Neural cell (in vitro differentiated cells): Measurements from ENCODE around the gene HPS1. TPM values are rescaled to one million over a fixed set of nuclear protein-coding genes. Genes with fewer than 3 reads are reported as not detected.

ENCODE experiments used
- H2AFZ ChIP-seq: fragments of 200-600, 300-800 bp; sonication (generic), shearing (Covaris generic); 2 replicates; pipeline ENCODE4 v1.6.0; 2014; ENCODE audit warnings: low read depth, mild to moderate bottlenecking, antibody characterized with exemption, low read length, moderate library complexity
- H3F3A ChIP-seq: fragments of 200-600 bp; shearing (Covaris generic); 2 replicates; pipeline ENCODE4 v1.6.1; 2016; ENCODE audit warnings: mild to moderate bottlenecking, moderate library complexity, mixed read lengths, antibody characterized with exemption, low read length; ENCODE audit not compliant: insufficient read depth, poor library complexity, severe bottlenecking
- H3K27ac ChIP-seq: fragments of 200-600, 300-800 bp; sonication (generic), shearing (Covaris generic); 2 replicates; pipeline ENCODE4 v1.5.1; 2014; ENCODE audit warnings: mild to moderate bottlenecking, low read length, moderate library complexity
- H3K27me3 ChIP-seq: fragments of 300-800, 200-600 bp; sonication (generic), shearing (Covaris generic); 2 replicates; pipeline ENCODE4 v1.6.0; 2014; ENCODE audit warnings: mild to moderate bottlenecking, low read depth, low read length, moderate library complexity; ENCODE audit not compliant: insufficient read depth
- H3K36me3 ChIP-seq: fragments of 300-800, 200-600 bp; sonication (generic), shearing (Covaris generic); 2 replicates; pipeline ENCODE4 v1.5.1; 2014; ENCODE audit warnings: mild to moderate bottlenecking, antibody characterized with exemption, low read length, moderate library complexity; ENCODE audit not compliant: insufficient read depth
- H3K4me2 ChIP-seq: fragments of 300-800, 200-600 bp; sonication (generic), shearing (Covaris generic); 2 replicates; pipeline ENCODE4 v1.6.0; 2014; ENCODE audit warnings: mild to moderate bottlenecking, low read length
- H3K4me3 ChIP-seq: fragments of 300-800, 200-600 bp; sonication (generic), shearing (Covaris generic); 2 replicates; pipeline ENCODE4 v1.5.1; 2014; ENCODE audit warnings: mild to moderate bottlenecking, low read length, moderate library complexity
- H3K79me2 ChIP-seq: fragments of 200-600 bp; shearing (Covaris generic); replicated peaks from 2 replicates; pipeline ENCODE4 v1.6.0; 2014; ENCODE audit warnings: mild to moderate bottlenecking, low read length, moderate library complexity; ENCODE audit not compliant: insufficient read depth
- H3K9ac ChIP-seq: fragments of 300-800, 200-600 bp; sonication (generic), shearing (Covaris generic); 2 replicates; pipeline ENCODE4 v1.6.1; 2016; ENCODE audit warnings: mild to moderate bottlenecking, low read length, mixed read lengths
- H3K9me2 ChIP-seq: fragments of 200-600 bp; shearing (Covaris generic); 2 replicates; pipeline ENCODE4 v1.6.1; 2016; ENCODE audit warnings: mild to moderate bottlenecking, low read length, mixed read lengths; ENCODE audit not compliant: insufficient read depth
- H3K9me3 ChIP-seq: fragments of 200-600, 300-800 bp; sonication (generic), shearing (Covaris generic); 2 replicates; pipeline ENCODE4 v1.6.1; 2016; ENCODE audit warnings: mild to moderate bottlenecking, mixed run types, low read length, moderate library complexity, mixed read lengths
- H4K20me1 ChIP-seq: fragments of 200-600 bp; shearing (Covaris generic); 2 replicates; pipeline ENCODE4 v1.6.1; 2016; ENCODE audit warnings: mild to moderate bottlenecking, mixed run types; ENCODE audit not compliant: insufficient read depth
- CTCF ChIP-seq: fragments of 450-650 bp; IDR thresholded peaks from 2 replicates; pipeline ENCODE4 v1.5.1; 2014; ENCODE audit warnings: antibody characterized with exemption, mild to moderate bottlenecking, moderate library complexity; ENCODE audit not compliant: poor library complexity, severe bottlenecking
- EP300 ChIP-seq: fragments of 450-650 bp; conservative IDR thresholded peaks from 2 replicates; pipeline ENCODE4 v1.6.1; 2014; ENCODE audit warnings: antibody characterized with exemption, mild to moderate bottlenecking, moderate library complexity; ENCODE audit not compliant: poor library complexity, severe bottlenecking
- EZH2 ChIP-seq: fragments of 200-600, 300-800 bp; shearing (Covaris generic), sonication (generic); IDR thresholded peaks from 2 replicates; pipeline ENCODE4 v1.6.1; 2014; ENCODE audit warnings: antibody characterized with exemption, low read length, borderline replicate concordance, mild to moderate bottlenecking; ENCODE audit not compliant: insufficient read depth, poor library complexity, severe bottlenecking
- MXI1 ChIP-seq: fragments of 450-650 bp; conservative IDR thresholded peaks from 2 replicates; pipeline ENCODE4 v1.6.1; 2014; ENCODE audit warnings: antibody characterized with exemption, mild to moderate bottlenecking; ENCODE audit not compliant: poor library complexity, severe bottlenecking
- POLR2AphosphoS5 ChIP-seq: IDR thresholded peaks from 2 replicates; pipeline ENCODE4 v1.6.1; 2012
- RAD21 ChIP-seq: fragments of 450-650 bp; conservative IDR thresholded peaks from 2 replicates; pipeline ENCODE4 v1.6.1; 2014; ENCODE audit warnings: antibody characterized with exemption, mild to moderate bottlenecking, moderate library complexity
- SMC3 ChIP-seq: fragments of 450-650 bp; conservative IDR thresholded peaks from 2 replicates; pipeline ENCODE4 v1.6.1; 2014; ENCODE audit warnings: antibody characterized with exemption, mild to moderate bottlenecking, moderate library complexity; ENCODE audit not compliant: poor library complexity
- TAF1 ChIP-seq: IDR thresholded peaks from 2 replicates; pipeline ENCODE4 v1.6.1; 2012; ENCODE audit warnings: low read depth
- polyA plus RNA-seq: library from polyadenylated mRNA; depleted of rRNA; stranded (reverse); fragments of >200 nt; gene quantifications from 2 replicates; pipeline ENCODE4 v1.2.3, GENCODE V29; 2014
- TF ChIP-seq, protein P1 (sequence below): IDR thresholded peaks from 2 replicates; pipeline ENCODE4 v1.6.1; 2012; ENCODE audit warnings: borderline replicate concordance

Gene HPS1
- polyA plus RNA-seq, 1 donor from 2014 or later = 1.4 TPM

- Histone ChIP-seq H3K27me3 (no peaks in the 10 kb centered on the region), H3K27ac (no peak overlapping the region), H3K9me2 (no peaks in the 10 kb centered on the region), H3K4me2 (no peak overlapping the region), H4K20me1 (no peaks in the 10 kb centered on the region), H3K36me3 (no peaks in the 10 kb centered on the region), H2AFZ (no peak overlapping the region), H3K9ac (no peak overlapping the region), H3K4me3 (no peak overlapping the region), H3K9me3 (no peaks in the 10 kb centered on the region), H3K79me2 (no peaks in the 10 kb centered on the region), H3F3A (no peaks in the 10 kb centered on the region)
- TF ChIP-seq CTCF = no peak
- TF ChIP-seq TAF1 = no peak
- TF ChIP-seq SMC3 = no peak
- TF ChIP-seq POLR2AphosphoS5 = no peak
- no peak for TF ChIP-seq EP300
- no peak for TF ChIP-seq RAD21
- TF ChIP-seq EZH2 = no peak
- no peak for TF ChIP-seq MXI1
- TF ChIP-seq, protein P1, sequence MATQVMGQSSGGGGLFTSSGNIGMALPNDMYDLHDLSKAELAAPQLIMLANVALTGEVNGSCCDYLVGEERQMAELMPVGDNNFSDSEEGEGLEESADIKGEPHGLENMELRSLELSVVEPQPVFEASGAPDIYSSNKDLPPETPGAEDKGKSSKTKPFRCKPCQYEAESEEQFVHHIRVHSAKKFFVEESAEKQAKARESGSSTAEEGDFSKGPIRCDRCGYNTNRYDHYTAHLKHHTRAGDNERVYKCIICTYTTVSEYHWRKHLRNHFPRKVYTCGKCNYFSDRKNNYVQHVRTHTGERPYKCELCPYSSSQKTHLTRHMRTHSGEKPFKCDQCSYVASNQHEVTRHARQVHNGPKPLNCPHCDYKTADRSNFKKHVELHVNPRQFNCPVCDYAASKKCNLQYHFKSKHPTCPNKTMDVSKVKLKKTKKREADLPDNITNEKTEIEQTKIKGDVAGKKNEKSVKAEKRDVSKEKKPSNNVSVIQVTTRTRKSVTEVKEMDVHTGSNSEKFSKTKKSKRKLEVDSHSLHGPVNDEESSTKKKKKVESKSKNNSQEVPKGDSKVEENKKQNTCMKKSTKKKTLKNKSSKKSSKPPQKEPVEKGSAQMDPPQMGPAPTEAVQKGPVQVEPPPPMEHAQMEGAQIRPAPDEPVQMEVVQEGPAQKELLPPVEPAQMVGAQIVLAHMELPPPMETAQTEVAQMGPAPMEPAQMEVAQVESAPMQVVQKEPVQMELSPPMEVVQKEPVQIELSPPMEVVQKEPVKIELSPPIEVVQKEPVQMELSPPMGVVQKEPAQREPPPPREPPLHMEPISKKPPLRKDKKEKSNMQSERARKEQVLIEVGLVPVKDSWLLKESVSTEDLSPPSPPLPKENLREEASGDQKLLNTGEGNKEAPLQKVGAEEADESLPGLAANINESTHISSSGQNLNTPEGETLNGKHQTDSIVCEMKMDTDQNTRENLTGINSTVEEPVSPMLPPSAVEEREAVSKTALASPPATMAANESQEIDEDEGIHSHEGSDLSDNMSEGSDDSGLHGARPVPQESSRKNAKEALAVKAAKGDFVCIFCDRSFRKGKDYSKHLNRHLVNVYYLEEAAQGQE = no peak
Measured at GRCh38 chr10:98388101-98388655, 58.6 kb downstream of the HPS1 start.

DNA sequence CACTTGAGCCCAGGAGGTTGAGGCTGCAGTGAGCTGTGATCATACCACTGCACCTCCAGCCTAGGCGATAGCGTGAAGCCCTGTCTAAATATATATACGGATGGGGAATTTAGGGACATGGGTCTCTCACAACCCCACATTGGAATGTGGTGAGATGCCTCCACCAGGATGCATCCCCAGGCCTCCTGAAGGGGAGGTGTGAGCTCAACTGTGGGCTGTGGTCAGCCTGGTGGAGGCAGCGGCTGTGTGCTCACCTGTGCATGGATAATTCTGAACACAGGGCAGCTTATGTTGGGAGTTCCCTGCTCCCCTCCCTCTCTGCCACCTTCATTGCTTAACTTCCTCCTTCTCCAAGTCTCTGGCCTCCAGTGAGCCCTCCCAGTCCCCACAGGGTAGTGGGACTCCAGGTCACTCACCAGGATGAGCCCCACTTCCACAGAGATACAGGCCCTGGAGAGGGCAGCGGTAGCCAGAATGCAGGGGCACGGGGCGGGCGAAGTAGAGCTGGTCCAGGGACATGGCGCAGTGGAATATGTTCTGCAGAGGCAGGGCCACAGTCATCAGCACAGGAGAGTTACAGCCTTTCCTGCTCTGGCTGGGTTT lies 62.1 kb downstream of the HPS1 start:
- no peak overlapping the region for H2AFZ ChIP-seq
- H3K9me2 ChIP-seq = no peaks in the 10 kb centered on the region
- H3K9me3 ChIP-seq = no peaks in the 10 kb centered on the region
- H3F3A ChIP-seq = no peaks in the 10 kb centered on the region
- H4K20me1 ChIP-seq = no peaks in the 10 kb centered on the region
- H3K4me3 ChIP-seq = no peak overlapping the region
- H3K27ac ChIP-seq = no peak overlapping the region
- H3K36me3 ChIP-seq = no peaks in the 10 kb centered on the region
- TF ChIP-seq POLR2AphosphoS5 = no peak
- no peak for TF ChIP-seq CTCF
- TF ChIP-seq, protein P1 = no peak
- TF ChIP-seq SMC3 = no peak
- TF ChIP-seq EZH2 = no peak
- no peak for TF ChIP-seq TAF1
- no peak for TF ChIP-seq MXI1
- no peak for TF ChIP-seq EP300
- TF ChIP-seq RAD21 = no peak
- H3K4me2 ChIP-seq = no peak overlapping the region
- no peaks in the 10 kb centered on the region for H3K27me3 ChIP-seq
- no peak overlapping the region for H3K9ac ChIP-seq
- H3K79me2 ChIP-seq = no peaks in the 10 kb centered on the region
